ENCODE data around the gene AGER. TPM values are rescaled to one million over a fixed set of nuclear protein-coding genes. Genes with fewer than 3 reads are reported as not detected.

AGER gene
- total and polyA plus RNA-seq, 9 of the 15 experiments (the other 6 are each of a cell fraction or from before 2014, with no cell fraction given): 1.2 to 11.5 (median 4.1) TPM

DNA sequence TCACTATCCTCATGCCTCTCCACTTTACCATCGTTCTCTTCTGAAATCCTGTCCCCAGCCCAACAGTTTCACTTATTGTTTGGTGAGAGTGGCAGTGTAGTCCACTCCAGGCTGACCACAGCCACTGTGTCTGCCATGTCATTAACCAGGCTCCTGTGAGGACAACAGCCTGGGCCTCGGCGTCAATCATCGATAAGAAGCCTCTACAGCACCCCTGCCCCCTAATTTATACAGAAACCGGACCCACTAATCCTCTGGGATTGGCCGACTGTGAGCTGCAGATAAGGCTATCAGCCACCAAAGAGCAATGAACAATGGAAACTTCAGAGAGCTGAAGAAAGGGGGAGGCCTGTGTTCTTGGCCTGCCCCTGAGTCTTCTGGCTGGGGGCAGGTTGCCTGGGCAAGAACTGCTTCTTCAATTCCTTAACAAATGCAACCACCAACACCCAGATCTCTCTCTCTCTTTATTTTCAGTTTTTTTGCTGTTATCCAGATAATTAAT lies 16.2 kb downstream of the AGER start (continued):
- TF ChIP-seq RCOR1 (IDR thresholded peaks at IDR 0.05; ENCODE audit: borderline replicate concordance in 1 of 2, low read depth in 2 of 2, low read length in 2 of 2) (peak; percentile 76 to 95; a peak in 3 of 4 replicates), MNT (conservative IDR thresholded peaks at IDR 0.05) (peak; percentile 40 to 73; a peak in 3 of 4 replicates), PML (IDR thresholded peaks at IDR 0.05; ENCODE audit: low read length) (peak; percentile 83), KDM4B (IDR thresholded peaks at IDR 0.05; ENCODE audit: borderline replicate concordance in 2 of 2, low read depth in 1 of 2) (peak in 1 of 2 experiments; percentile 15; a peak in 1 of 4 replicates), THRB (CRISPR knock-in tag; conservative IDR thresholded peaks at IDR 0.05) (peak; percentile 74; the same call in 1 of the 2 replicates), EHMT2 (IDR thresholded peaks at IDR 0.05) (peak; percentile 86), RNF2 (IDR thresholded peaks at IDR 0.05) (peak; percentile 89), DLX4 (CRISPR knock-in tag; IDR thresholded peaks at IDR 0.05) (no peak), TCFL5 (CRISPR knock-in tag; conservative IDR thresholded peaks at IDR 0.05) (no peak), RBM14 (IDR thresholded peaks at IDR 0.05; ENCODE audit: borderline replicate concordance, insufficient read depth, low read depth, low read length) (no peak), ZNF79 (CRISPR knock-in tag; IDR thresholded peaks at IDR 0.05; ENCODE audit: low read depth) (no peak), SIN3A (IDR thresholded peaks at IDR 0.05; ENCODE audit: borderline replicate concordance in 2 of 2, control insufficient read depth in 1 of 2, low read depth in 2 of 2, low read length in 2 of 2) (no peak), SMAD2 (IDR thresholded peaks at IDR 0.05; ENCODE audit: low read depth, low read length) (no peak), SMARCA4 (IDR thresholded peaks at IDR 0.05) (peak; percentile 97), SRSF1 (IDR thresholded peaks at IDR 0.05; ENCODE audit: low read depth, low read length) (no peak), POLR2AphosphoS2 (IDR thresholded peaks at IDR 0.05; ENCODE audit: low read length) (peak; percentile 18; the same call in 1 of the 2 replicates), HDAC3 (IDR thresholded peaks at IDR 0.05; ENCODE audit: borderline replicate concordance, partially characterized antibody) (peak; percentile 78), ZBTB12 (CRISPR knock-in tag; IDR thresholded peaks at IDR 0.05) (peak; percentile 61), BHLHE40 (IDR thresholded peaks at IDR 0.05; ENCODE audit: low read length) (peak; percentile 61), MYC (IDR thresholded peaks at IDR 0.05; ENCODE audit: low read depth, low read length) (peak; percentile 60; the same call in 1 of the 2 replicates), MYC (CRISPR knock-in tag; IDR thresholded peaks at IDR 0.05; ENCODE audit: borderline replicate concordance, low read depth) (no peak), HINFP (tag; conservative IDR thresholded peaks at IDR 0.05; ENCODE audit: low read depth) (peak; percentile 44; the same call in 1 of the 2 replicates)
